Measurements from ENCODE around the gene PALMD. TPM values are rescaled to one million over a fixed set of nuclear protein-coding genes. Genes with fewer than 3 reads are reported as not detected.

The PALMD gene
- total and polyA plus RNA-seq, 2 donors (not counting 1 experiment from before 2014, with no cell fraction given), result not detected

DNA sequence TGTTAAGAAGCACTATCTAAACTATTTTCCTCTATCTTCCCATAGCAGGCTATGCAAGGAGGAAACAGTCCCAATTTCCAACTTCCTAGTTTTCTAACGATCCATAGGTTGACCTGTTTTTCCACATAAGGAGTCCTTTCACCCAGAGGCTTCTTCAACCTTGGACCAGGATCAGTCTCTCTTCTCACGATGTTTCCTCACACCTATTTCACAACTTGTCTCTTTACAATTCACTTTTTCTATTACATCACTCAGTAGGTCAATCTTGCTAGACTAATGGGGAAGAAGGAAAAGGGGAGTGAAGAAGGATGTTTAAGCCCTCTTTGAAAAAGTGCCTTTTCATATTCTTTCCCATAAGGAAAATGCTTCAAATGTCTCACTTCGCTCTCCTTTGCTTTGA lies 15.9 kb downstream of the PALMD start:
- Mint-ChIP-seq H3K4me1 (no peaks in the 10 kb centered on the region), H3K27ac (no peak overlapping the region), H3K27me3 (peaks cover 4% of the 10 kb centered on the region), H3K4me3 (no peak overlapping the region), H3K9me3 (ENCODE audit: insufficient read depth) (no peaks in the 10 kb centered on the region)
- CTCF ChIA-PET, result interaction anchor here (1.3 kb wide), 1 partner anchor 8 kb away, joined by 3 read pairs; no protein-coding TSS in a partner anchor
- no peak overlapping the region for H3K4me2 ChIP-seq (replicated peaks; ENCODE audit: low read depth, low read length, poor library complexity, severe bottlenecking)
- H2AFZ ChIP-seq (ENCODE audit: insufficient read depth, low read depth, low read length, poor library complexity, severe bottlenecking), result no peak overlapping the region
- TF ChIP-seq CTCF (IDR thresholded peaks at IDR 0.05), result no peak
- no peak for TF ChIP-seq EZH2 (IDR thresholded peaks at IDR 0.05; ENCODE audit: borderline replicate concordance, insufficient read depth, low read depth, low read length, poor library complexity, severe bottlenecking)
- H3K4me1 ChIP-seq (ENCODE audit: control insufficient read depth in 2 of 2, insufficient read depth in 2 of 2, low read length in 2 of 2), result no peaks in the 10 kb centered on the region
- H3K79me2 ChIP-seq (ENCODE audit: control insufficient read depth, insufficient read depth, low read length), result no peaks in the 10 kb centered on the region
- no peak overlapping the region for H3K9ac ChIP-seq (ENCODE audit: low read length)
- no peak overlapping the region for H3K4me3 ChIP-seq (ENCODE audit: control extremely low read depth in 1 of 5, extremely low read depth in 1 of 5, insufficient read depth in 1 of 5, low read depth in 2 of 5, low read length in 4 of 5)
- H3K27me3 ChIP-seq (replicated peaks in 1 of 4; ENCODE audit: control extremely low read depth in 1 of 4, control insufficient read depth in 3 of 4, insufficient read depth in 4 of 4, low read length in 3 of 4), result no peaks in the 10 kb centered on the region
- H3K27ac ChIP-seq (ENCODE audit: low read length in 2 of 2), result no peak overlapping the region
- POLR2A ChIA-PET, result no interaction called here
- no peaks in the 10 kb centered on the region for H3K9me3 ChIP-seq (ENCODE audit: control extremely low read depth in 1 of 3, control insufficient read depth in 2 of 3, insufficient read depth in 1 of 3, low read length in 2 of 3)
- no peaks in the 10 kb centered on the region for H3K36me3 ChIP-seq (replicated peaks in 1 of 2; ENCODE audit: control extremely low read depth in 1 of 2, control insufficient read depth in 1 of 2, extremely low read depth in 1 of 2, insufficient read depth in 2 of 2, low read length in 1 of 2)
- DNase-seq (no peak), ATAC-seq (ENCODE audit: low read depth) (no peak)
- H4K20me1 ChIP-seq (ENCODE audit: control insufficient read depth, insufficient read depth, low read length, poor library complexity, severe bottlenecking), result no peaks in the 10 kb centered on the region
- WGBS (ENCODE audit: insufficient coverage), result 20% methylated on average over 1 of the region's 3 CpGs
- intact Hi-C loops (cut with micrococcal nuclease), result no loop called here

GRCh38 chr1:99662539-99663080 lies 16.7 kb downstream of the PALMD start:
- 83% methylated on average over 2 of the region's 3 CpGs for WGBS (ENCODE audit: insufficient coverage)

More at GRCh38 chr1:99662539-99663080, 16.7 kb downstream of the PALMD start:
- intact Hi-C loops (cut with micrococcal nuclease), result no loop called here
- CTCF ChIA-PET, result interaction anchor here (1.0 to 1.8 kb wide), 3 partner anchors 9 to 23 kb away, joined by 3 to 6 read pairs (median 3); no protein-coding TSS in a partner anchor
- Histone ChIP-seq H3K9ac (ENCODE audit: low read length) (no peak overlapping the region), H3K4me1 (ENCODE audit: control insufficient read depth in 2 of 2, insufficient read depth in 2 of 2, low read length in 2 of 2) (no peaks in the 10 kb centered on the region), H3K36me3 (replicated peaks in 1 of 2; ENCODE audit: control extremely low read depth in 1 of 2, control insufficient read depth in 1 of 2, extremely low read depth in 1 of 2, insufficient read depth in 2 of 2, low read length in 1 of 2) (no peaks in the 10 kb centered on the region), H2AFZ (ENCODE audit: insufficient read depth, low read depth, low read length, poor library complexity, severe bottlenecking) (no peak overlapping the region), H3K4me2 (replicated peaks; ENCODE audit: low read depth, low read length, poor library complexity, severe bottlenecking) (no peak overlapping the region), H3K9me3 (ENCODE audit: control extremely low read depth in 1 of 3, control insufficient read depth in 2 of 3, insufficient read depth in 1 of 3, low read length in 2 of 3) (no peaks in the 10 kb centered on the region), H3K79me2 (ENCODE audit: control insufficient read depth, insufficient read depth, low read length) (no peaks in the 10 kb centered on the region), H3K27me3 (replicated peaks in 1 of 4; ENCODE audit: control extremely low read depth in 1 of 4, control insufficient read depth in 3 of 4, insufficient read depth in 4 of 4, low read length in 3 of 4) (no peaks in the 10 kb centered on the region), H3K27ac (ENCODE audit: low read length in 2 of 2) (no peak overlapping the region), H3K4me3 (ENCODE audit: control extremely low read depth in 1 of 5, extremely low read depth in 1 of 5, insufficient read depth in 1 of 5, low read depth in 2 of 5, low read length in 4 of 5) (no peak overlapping the region), H4K20me1 (ENCODE audit: control insufficient read depth, insufficient read depth, low read length, poor library complexity, severe bottlenecking) (no peaks in the 10 kb centered on the region)
- H3K9me3 Mint-ChIP-seq (ENCODE audit: insufficient read depth), result no peaks in the 10 kb centered on the region
- POLR2A ChIA-PET, result no interaction called here
- no peak overlapping the region for H3K27ac Mint-ChIP-seq
- no peak for TF ChIP-seq EZH2 (IDR thresholded peaks at IDR 0.05; ENCODE audit: borderline replicate concordance, insufficient read depth, low read depth, low read length, poor library complexity, severe bottlenecking)
- DNase-seq, result no peak
- no peak for ATAC-seq (ENCODE audit: low read depth)
- peaks cover 4% of the 10 kb centered on the region for H3K27me3 Mint-ChIP-seq
- H3K4me1 Mint-ChIP-seq, result no peaks in the 10 kb centered on the region
- H3K4me3 Mint-ChIP-seq, result no peak overlapping the region
